ENCODE measurements around the gene BPGM.

BPGM gene

GRCh38 chr7:134646425-134647305, at the start of gene BPGM:
TSS of gene BPGM (plus strand) at chr7:134646853. CDS start at chr7:134661508, 14,655 bp downstream.
- peak; percentile 78 to 94 for DNase-seq (ENCODE audit: extremely low read depth in 1 of 2, low read depth in 1 of 2)

DNA sequence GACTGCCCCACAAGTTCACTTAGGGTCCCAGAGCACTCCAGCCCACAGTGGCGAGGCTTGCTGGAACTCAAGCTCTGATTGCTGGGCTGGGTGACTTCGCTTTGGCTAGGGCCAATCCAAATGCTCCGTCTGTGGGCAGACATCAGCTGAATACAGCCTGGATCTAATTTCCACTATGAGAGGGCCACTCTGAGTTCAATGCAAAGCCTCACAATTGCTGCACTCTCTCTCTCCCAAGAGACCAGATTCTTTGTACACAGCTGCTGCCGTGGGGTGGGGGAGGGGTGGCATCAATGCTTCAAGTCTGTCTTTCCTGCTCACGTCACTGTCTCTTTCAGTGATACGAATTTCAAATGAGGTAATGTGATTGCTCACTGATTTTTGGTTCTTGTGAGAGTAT, 47.3 kb upstream of the BPGM start:
- DNase-seq (ENCODE audit: extremely low read depth in 1 of 2, low read depth in 1 of 2), result no peak

DNA sequence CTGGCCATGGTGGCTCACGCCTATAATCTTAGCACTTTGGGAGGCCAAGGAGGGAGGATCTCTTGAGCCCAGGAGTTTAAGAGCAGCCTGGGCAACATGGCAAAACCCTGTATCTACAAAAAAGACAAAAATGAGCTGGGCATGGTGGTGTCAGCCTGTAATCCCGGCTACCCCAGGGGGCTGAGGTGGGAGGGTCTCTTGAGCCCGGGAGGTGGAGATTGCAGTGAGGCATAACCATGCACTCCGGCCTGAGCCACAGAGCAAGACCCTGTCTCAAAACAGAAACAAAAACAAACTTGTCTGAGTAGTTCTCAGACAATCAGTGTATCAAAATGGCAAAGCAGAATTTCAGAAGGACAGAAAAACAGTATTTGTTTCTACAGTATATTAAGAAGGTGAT, 45.2 kb upstream of the BPGM start:
- no peak for DNase-seq (ENCODE audit: extremely low read depth in 1 of 2, low read depth in 1 of 2)

- no peak for DNase-seq (ENCODE audit: extremely low read depth in 1 of 2, low read depth in 1 of 2)
Measured at GRCh38 chr7:134602881-134603451, 43.7 kb upstream of the BPGM start.

GRCh38 chr7:134605978-134606923, 40.4 kb upstream of the BPGM start:
- peak in 1 of 2 donors; percentile 40 for DNase-seq (ENCODE audit: extremely low read depth in 1 of 2, low read depth in 1 of 2)

- DNase-seq (ENCODE audit: extremely low read depth in 1 of 2, low read depth in 1 of 2), result no peak
Measured at GRCh38 chr7:134611611-134612151, 35.0 kb upstream of the BPGM start.

DNA sequence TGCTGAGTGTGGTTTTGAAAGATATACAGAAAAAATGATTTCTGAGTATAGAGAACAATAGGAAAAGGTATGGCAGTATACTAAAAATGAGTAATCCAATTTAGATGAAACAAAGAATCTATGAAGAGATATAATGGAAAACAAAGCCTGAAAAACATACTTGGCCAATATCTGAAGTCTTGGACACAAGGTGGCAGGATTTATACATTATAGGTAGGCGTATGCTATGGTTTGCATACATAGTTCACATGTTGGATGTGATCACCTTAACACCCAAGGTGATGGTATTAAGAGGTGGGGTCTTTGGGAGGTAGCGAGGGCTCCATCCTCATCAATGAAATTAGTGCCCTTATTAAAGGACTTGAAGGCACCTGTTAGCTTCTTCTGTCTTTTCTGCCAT, 34.5 kb upstream of the BPGM start:
- DNase-seq (ENCODE audit: extremely low read depth in 1 of 2, low read depth in 1 of 2), result no peak

GRCh38 chr7:134613623-134614347, 32.9 kb upstream of the BPGM start:
- DNase-seq (ENCODE audit: extremely low read depth in 1 of 2, low read depth in 1 of 2), result peak in 1 of 2 donors; percentile 8

GRCh38 chr7:134616611-134617010, 30.0 kb upstream of the BPGM start:
- DNase-seq (ENCODE audit: extremely low read depth in 1 of 2, low read depth in 1 of 2), result no peak

DNA sequence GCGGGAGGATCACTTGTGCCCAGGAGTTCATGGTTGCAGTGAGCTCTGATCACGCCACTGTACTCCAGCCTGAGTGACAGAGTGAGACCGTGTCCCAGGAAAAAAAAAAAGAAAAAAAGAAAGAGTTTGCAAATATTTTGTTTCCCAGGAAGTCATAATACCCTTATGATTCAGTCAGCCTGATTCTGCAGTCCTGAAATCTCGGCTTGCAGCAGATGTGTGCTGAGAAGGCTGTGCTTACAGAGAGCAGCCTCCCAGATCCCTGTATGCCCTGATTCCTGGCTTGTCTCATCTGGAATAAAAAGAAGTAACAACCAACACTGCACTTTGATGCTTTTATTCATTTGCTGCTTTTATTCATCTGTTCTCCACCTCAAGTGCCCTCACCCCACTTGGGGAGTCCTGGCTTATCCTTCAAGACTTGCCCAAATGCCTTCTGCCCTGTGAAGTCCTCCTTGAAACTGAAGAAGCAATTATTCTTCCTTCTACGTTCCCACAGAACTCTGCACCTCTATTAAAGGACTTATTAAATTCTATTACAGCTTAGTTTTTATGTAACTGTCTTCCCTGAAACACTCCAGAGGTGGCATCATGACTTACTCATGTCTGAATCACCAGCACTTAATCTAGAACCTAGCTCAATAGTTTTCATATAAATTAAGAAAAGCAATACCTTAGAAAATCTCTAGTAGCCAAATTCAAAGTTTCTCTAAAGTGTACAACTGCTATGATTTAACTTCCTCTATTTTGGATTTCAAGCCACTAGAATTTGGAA, 27.7 kb upstream of the BPGM start:
- no peak for DNase-seq (ENCODE audit: extremely low read depth in 1 of 2, low read depth in 1 of 2)

- no peak for DNase-seq (ENCODE audit: extremely low read depth in 1 of 2, low read depth in 1 of 2)
Measured at GRCh38 chr7:134619627-134620331, 26.9 kb upstream of the BPGM start.

GRCh38 chr7:134622303-134622995, 24.2 kb upstream of the BPGM start:
- no peak for DNase-seq (ENCODE audit: extremely low read depth in 1 of 2, low read depth in 1 of 2)

DNA sequence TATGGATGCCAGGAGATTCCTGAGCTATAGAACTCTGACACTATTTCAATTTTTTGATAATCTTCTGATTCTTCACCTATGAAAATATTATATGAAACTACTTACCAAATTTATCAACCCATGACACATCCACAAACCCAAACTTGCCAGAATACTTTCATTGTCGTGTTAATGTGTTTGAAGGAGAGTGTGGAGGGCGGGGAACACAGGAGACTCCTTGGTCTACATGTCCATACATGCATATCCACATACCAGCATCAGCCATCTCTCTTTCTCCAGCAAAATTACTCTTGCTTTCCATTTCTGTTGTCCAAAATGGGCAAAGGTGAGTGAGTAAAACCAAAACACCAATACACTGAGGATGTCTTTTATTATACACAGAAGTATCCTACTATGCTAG, 23.5 kb upstream of the BPGM start:
- DNase-seq (ENCODE audit: extremely low read depth in 1 of 2, low read depth in 1 of 2), result no peak

- no peak for DNase-seq (ENCODE audit: extremely low read depth in 1 of 2, low read depth in 1 of 2)
Measured at GRCh38 chr7:134625550-134625949, 21.1 kb upstream of the BPGM start.

DNA sequence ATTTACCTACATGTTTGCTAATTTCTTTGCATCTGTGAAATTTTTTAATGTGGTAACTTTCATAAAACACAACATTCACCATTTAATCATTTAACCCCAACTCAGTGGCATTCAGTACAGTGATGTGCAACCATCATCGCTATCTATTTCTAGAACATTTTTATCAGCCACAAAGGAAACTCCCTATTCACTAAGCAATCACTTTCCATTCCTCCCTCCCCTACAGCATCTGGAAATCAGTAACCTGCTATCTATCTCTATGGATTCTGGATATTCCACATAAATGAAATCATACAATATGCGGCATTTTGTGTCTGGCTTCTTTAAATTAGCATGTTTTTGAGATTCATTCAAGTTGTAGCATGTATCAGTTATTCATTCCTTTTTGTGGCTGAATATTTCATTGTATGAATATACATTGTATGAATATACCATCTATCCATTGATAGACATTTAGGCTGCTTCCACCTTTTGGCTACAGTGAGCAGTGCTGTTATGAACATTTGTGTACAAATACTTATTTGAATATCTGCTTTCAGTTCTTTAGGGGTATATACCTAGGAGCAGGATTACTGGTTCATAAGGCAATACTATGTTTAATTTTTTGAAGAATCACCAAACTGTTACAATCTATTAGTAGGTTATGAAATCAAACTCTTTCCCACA, 19.4 kb upstream of the BPGM start:
- no peak for DNase-seq (ENCODE audit: extremely low read depth in 1 of 2, low read depth in 1 of 2)

DNA sequence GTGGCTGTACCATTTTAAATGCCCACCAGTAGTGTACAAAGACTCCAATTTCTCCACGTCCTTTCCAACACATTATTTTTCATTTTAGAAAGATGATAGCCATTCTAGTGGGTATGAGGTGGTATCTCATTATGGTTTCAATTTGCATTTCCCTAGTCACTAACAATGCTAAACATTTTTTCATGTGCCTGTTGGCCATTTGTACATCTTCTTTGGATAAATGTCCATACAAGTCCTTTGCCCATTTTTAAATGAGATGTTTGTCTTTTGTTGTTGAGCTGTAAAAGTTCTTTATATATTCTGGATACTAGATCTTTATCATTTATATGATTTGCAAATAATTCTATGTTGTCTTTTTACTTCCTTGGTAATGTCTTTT, 18.9 kb upstream of the BPGM start:
- DNase-seq (ENCODE audit: extremely low read depth in 1 of 2, low read depth in 1 of 2), result no peak

- no peak for DNase-seq (ENCODE audit: extremely low read depth in 1 of 2, low read depth in 1 of 2)
Measured at GRCh38 chr7:134629445-134629844, 17.2 kb upstream of the BPGM start.

GRCh38 chr7:134630237-134630636, 16.4 kb upstream of the BPGM start:
- no peak for DNase-seq (ENCODE audit: extremely low read depth in 1 of 2, low read depth in 1 of 2)

Data from stimulated activated CD8-positive, alpha-beta memory T cell treated with anti-CD3 and anti-CD28 coated beads, Interleukin-7, amount 100 ng/mL, for 48 hours (primary cell).